Mesenteric fat pad (tissue), 1 donor: ENCODE data around the gene CNTN5. TPM values are rescaled to one million over a fixed set of nuclear protein-coding genes. Genes with fewer than 3 reads are reported as not detected.

Source experiments
- DNase-seq: peaks from one replicate; pipeline ENCODE4 v3.0.0-alpha.2; 2020; ENCODE audit warnings: low spot score
- total RNA-seq: library from RNA; stranded (reverse); fragmentation: NEBNext Ultra II Directional; extraction: Animal tissue kit (Norgen Biotek cat#: 25700); gene quantifications from one replicate; pipeline ENCODE4 v1.2.1, GENCODE V29; 2021
- donor health status: DM: yes; HTN: yes; CAD: no.

The CNTN5 gene
- total RNA-seq, 1 donor from 2014 or later: not detected

- no peak for DNase-seq
These were observed 355.7 kb downstream of the CNTN5 start for GRCh38 chr11:99376463-99376862.

- DNase-seq: no peak
These were observed 363.0 kb downstream of the CNTN5 start for GRCh38 chr11:99383648-99384245.

GRCh38 chr11:99391245-99391644, 370.5 kb downstream of the CNTN5 start:
- no peak for DNase-seq

GRCh38 chr11:99406345-99406744, 385.6 kb downstream of the CNTN5 start:
- no peak for DNase-seq

GRCh38 chr11:99410636-99411035, 389.9 kb downstream of the CNTN5 start:
- no peak for DNase-seq

GRCh38 chr11:99418927-99419720, 398.4 kb downstream of the CNTN5 start:
- no peak for DNase-seq

- no peak for DNase-seq
These were observed 399.2 kb downstream of the CNTN5 start for GRCh38 chr11:99419991-99420390.

- no peak for DNase-seq
These were observed 402.1 kb downstream of the CNTN5 start for GRCh38 chr11:99422581-99423427.

GRCh38 chr11:99423428-99423983, 402.8 kb downstream of the CNTN5 start:
- no peak for DNase-seq

- no peak for DNase-seq
These were observed 403.8 kb downstream of the CNTN5 start for GRCh38 chr11:99424313-99425084.

- DNase-seq: no peak
These were observed 404.8 kb downstream of the CNTN5 start for GRCh38 chr11:99425596-99425995.

- DNase-seq: no peak
These were observed 411.9 kb downstream of the CNTN5 start for GRCh38 chr11:99432677-99433076.

GRCh38 chr11:99443276-99443675, 422.5 kb downstream of the CNTN5 start:
- DNase-seq: no peak

GRCh38 chr11:99446400-99446799, 425.7 kb downstream of the CNTN5 start:
- DNase-seq: no peak

GRCh38 chr11:99449345-99449744, 428.6 kb downstream of the CNTN5 start:
- no peak for DNase-seq

- DNase-seq: no peak
These were observed 431.3 kb downstream of the CNTN5 start for GRCh38 chr11:99452075-99452474.

- no peak for DNase-seq
These were observed 441.2 kb downstream of the CNTN5 start for GRCh38 chr11:99461913-99462312.

GRCh38 chr11:99464985-99465384, 444.2 kb downstream of the CNTN5 start:
- DNase-seq: no peak

- DNase-seq: no peak
These were observed 468.8 kb downstream of the CNTN5 start for GRCh38 chr11:99489581-99489980.

- no peak for DNase-seq
These were observed 473.3 kb downstream of the CNTN5 start for GRCh38 chr11:99494065-99494464.

- no peak for DNase-seq
These were observed 480.9 kb downstream of the CNTN5 start for GRCh38 chr11:99501655-99502054.
